Stimulated activated CD8-positive, alpha-beta memory T cell treated with anti-CD3 and anti-CD28 coated beads, Interleukin-2, amount 100 ng/mL, for 1 hour (primary cell): ENCODE measurements around the gene ODF2L.
A peak's percentile ranks its signal among the peaks of the same experiment; 100 is the strongest.

Source experiments
- DNase-seq, 2 donors: peaks; one replicate each; pipeline ENCODE4 v3.0.0-alpha.2; 2020; ENCODE audit warnings: low read depth in 2 of 2

The ODF2L gene

GRCh38 chr1:86395751-86396497 is at the start of gene ODF2L:
ODF2L (minus strand) TSS chr1:86396323; CDS start chr1:86387027, 9,296 bp downstream.
- peak; percentile 73 to 78 for DNase-seq

- no peak for DNase-seq
Observed at GRCh38 chr1:86445919-86446318, 49.8 kb upstream of the ODF2L start.

- DNase-seq, result no peak
Observed at GRCh38 chr1:86441997-86442396, 45.9 kb upstream of the ODF2L start.

GRCh38 chr1:86441581-86441980 is 45.5 kb upstream of the ODF2L start:
- no peak for DNase-seq

- no peak for DNase-seq
Observed at GRCh38 chr1:86436041-86436440, 39.9 kb upstream of the ODF2L start.

GRCh38 chr1:86435327-86435726 is 39.2 kb upstream of the ODF2L start:
- no peak for DNase-seq

- no peak for DNase-seq
Observed at GRCh38 chr1:86434059-86434458, 37.9 kb upstream of the ODF2L start.

- no peak for DNase-seq
Observed at GRCh38 chr1:86430376-86430775, 34.3 kb upstream of the ODF2L start.

GRCh38 chr1:86429835-86430234 is 33.7 kb upstream of the ODF2L start:
- no peak for DNase-seq

GRCh38 chr1:86429122-86429725 is 33.1 kb upstream of the ODF2L start:
- DNase-seq, result no peak

- no peak for DNase-seq
Observed at GRCh38 chr1:86423873-86424272, 27.8 kb upstream of the ODF2L start, which contains the start of gene CLCA2. CLCA2 (plus strand) TSS chr1:86424171; CDS start chr1:86424248, 77 bp downstream.

- DNase-seq, result no peak
Observed at GRCh38 chr1:86423473-86423872, 27.4 kb upstream of the ODF2L start.

GRCh38 chr1:86421601-86422280 is 25.6 kb upstream of the ODF2L start:
- DNase-seq, result no peak

- DNase-seq, result no peak
Observed at GRCh38 chr1:86419277-86419903, 23.3 kb upstream of the ODF2L start.

GRCh38 chr1:86416343-86416742 is 20.2 kb upstream of the ODF2L start:
- no peak for DNase-seq

GRCh38 chr1:86410879-86411278 is 14.8 kb upstream of the ODF2L start:
- DNase-seq, result no peak

GRCh38 chr1:86409416-86410021 is 13.4 kb upstream of the ODF2L start:
- no peak for DNase-seq

GRCh38 chr1:86396498-86396890 is 371 bp upstream of the ODF2L start:
- DNase-seq, result no peak

- no peak for DNase-seq
Observed at GRCh38 chr1:86394416-86394815, 1.7 kb downstream of the ODF2L start.

GRCh38 chr1:86389307-86389706 is 6.8 kb downstream of the ODF2L start:
- no peak for DNase-seq

GRCh38 chr1:86388777-86389176 is 7.3 kb downstream of the ODF2L start:
- DNase-seq, result no peak
